ENCODE results near the gene CSNK1E. TPM values are rescaled to one million over a fixed set of nuclear protein-coding genes. Genes with fewer than 3 reads are reported as not detected.

CSNK1E gene
- total and polyA plus RNA-seq, 9 of the 15 experiments (the other 6 are each of a cell fraction or from before 2014, with no cell fraction given), result 2.7 to 70.0 (median 41.3) TPM

DNA sequence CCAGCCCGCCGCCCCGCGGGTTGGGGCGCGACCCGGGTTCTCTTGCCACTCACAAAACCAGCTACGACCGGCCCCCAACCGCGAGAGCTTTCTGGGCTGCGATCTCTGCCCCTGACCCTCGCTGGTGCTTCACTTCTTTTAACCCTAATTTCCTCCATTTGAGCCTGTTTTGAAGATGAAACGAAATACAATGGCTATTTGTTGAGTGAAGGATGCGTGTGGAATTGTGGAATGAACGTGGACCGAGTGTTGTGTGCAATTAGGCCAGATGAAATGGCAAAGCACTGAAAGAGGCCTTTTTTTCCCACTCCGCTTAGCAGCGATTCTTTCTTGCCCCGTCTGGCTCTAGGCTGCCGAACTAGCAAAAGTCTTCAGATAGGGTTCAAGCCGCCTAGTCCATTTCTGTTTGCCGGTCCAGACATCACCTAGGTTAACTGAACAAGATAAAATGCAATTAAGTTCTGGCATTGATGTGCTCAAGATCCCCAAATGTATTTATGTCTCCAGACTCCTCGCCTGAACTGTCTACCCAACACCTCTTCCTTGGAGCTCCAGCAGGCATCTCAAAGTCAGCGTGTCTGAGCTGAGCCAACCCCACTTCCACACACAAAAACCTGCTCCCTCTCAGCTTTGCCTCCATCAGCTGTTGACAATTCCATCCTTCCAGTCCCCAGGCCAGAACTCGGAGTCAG is 44.0 kb downstream of the CSNK1E start:
- in situ Hi-C loops (cut with MboI), result no loop called here
- Histone ChIP-seq H3K9me3 (replicated peaks; ENCODE audit: control insufficient read depth, insufficient read depth, low read depth, low read length) (no peaks in the 10 kb centered on the region), H3K4me2 (ENCODE audit: insufficient read depth, low read length) (peak overlapping the region; percentile 94), H2AFZ (ENCODE audit: low read depth, low read length) (peak overlapping the region; percentile 97), H3K27ac (ENCODE audit: extremely low read depth, low read depth, low read length) (peak overlapping the region; percentile 92), H3K9me1 (ENCODE audit: control insufficient read depth, insufficient read depth, low read length) (no peaks in the 10 kb centered on the region), H3K27me3 (ENCODE audit: control insufficient read depth in 2 of 2, insufficient read depth in 2 of 2, low read length in 2 of 2) (no peaks in the 10 kb centered on the region), H3K36me3 (ENCODE audit: control insufficient read depth, insufficient read depth, low read length) (peaks cover 7% of the 10 kb centered on the region; the same call in 1 of the 3 replicates), H3K9ac (ENCODE audit: insufficient read depth in 1 of 2, low read depth in 2 of 2, low read length in 2 of 2) (peak overlapping the region; percentile 89 to 95), H4K20me1 (replicated peaks; ENCODE audit: control insufficient read depth, insufficient read depth, low read length) (peaks cover 7% of the 10 kb centered on the region; the same call in 1 of the 2 replicates), H3K4me1 (replicated peaks in 1 of 2; ENCODE audit: control insufficient read depth in 2 of 2, insufficient read depth in 2 of 2, low read length in 2 of 2) (peaks cover 16 to 35% of the 10 kb centered on the region in 2 experiments; a peak in 4 of 5 replicates), H3K4me3 (peak overlapping the region; percentile 83), H3K79me2 (ENCODE audit: control insufficient read depth, insufficient read depth, low read length) (peaks cover 38% of the 10 kb centered on the region)
- BruUV-seq (replicated peaks), result no TSS peak
- peak; percentile 70 for FAIRE-seq
- 27% methylated on average over 15 of the region's 26 CpGs for WGBS (ENCODE audit: insufficient coverage, low coverage, missing lambda C conversion rate)
- ATAC-seq, result peak; percentile 20; the same call in 2 of the 3 replicates
- ChIA-PET POLR2A (interaction anchor here (0.6 to 1.6 kb wide), 2 partner anchors 10 to 27 kb away, joined by 4 to 5 read pairs; no protein-coding TSS in a partner anchor), CTCF (ENCODE audit: low intra/inter-chr PET ratio) (interaction anchor here (0.6 kb wide), 1 partner anchor 75 kb away, joined by 3 read pairs; no protein-coding TSS in a partner anchor)
- intact Hi-C loops (cut with micrococcal nuclease), result no loop called here
- DNase-seq (ENCODE audit: extremely low read depth in 1 of 4, low spot score in 3 of 4), result peak in 1 of 4 experiments; percentile 29
- TF ChIP-seq RAD21 (CRISPR knock-in tag; conservative IDR thresholded peaks at IDR 0.05 in 1 of 2, IDR thresholded peaks at IDR 0.05 in 1 of 2), result no peak
- TF ChIP-seq, protein P1, sequence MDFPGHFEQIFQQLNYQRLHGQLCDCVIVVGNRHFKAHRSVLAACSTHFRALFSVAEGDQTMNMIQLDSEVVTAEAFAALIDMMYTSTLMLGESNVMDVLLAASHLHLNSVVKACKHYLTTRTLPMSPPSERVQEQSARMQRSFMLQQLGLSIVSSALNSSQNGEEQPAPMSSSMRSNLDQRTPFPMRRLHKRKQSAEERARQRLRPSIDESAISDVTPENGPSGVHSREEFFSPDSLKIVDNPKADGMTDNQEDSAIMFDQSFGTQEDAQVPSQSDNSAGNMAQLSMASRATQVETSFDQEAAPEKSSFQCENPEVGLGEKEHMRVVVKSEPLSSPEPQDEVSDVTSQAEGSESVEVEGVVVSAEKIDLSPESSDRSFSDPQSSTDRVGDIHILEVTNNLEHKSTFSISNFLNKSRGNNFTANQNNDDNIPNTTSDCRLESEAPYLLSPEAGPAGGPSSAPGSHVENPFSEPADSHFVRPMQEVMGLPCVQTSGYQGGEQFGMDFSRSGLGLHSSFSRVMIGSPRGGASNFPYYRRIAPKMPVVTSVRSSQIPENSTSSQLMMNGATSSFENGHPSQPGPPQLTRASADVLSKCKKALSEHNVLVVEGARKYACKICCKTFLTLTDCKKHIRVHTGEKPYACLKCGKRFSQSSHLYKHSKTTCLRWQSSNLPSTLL (IDR thresholded peaks at IDR 0.05), result 0 out of 2 replicates have a peak, but pooled peaks have one; percentile 21
- TF ChIP-seq ATF7 (IDR thresholded peaks at IDR 0.05), result peak; percentile 56; the same call in 1 of the 2 replicates
- TF ChIP-seq NRF1 (conservative IDR thresholded peaks at IDR 0.05 in 1 of 2, IDR thresholded peaks at IDR 0.05 in 1 of 2), result peak in 1 of 2 experiments; percentile 71; a peak in 3 of 4 replicates
- TF ChIP-seq, protein P2, sequence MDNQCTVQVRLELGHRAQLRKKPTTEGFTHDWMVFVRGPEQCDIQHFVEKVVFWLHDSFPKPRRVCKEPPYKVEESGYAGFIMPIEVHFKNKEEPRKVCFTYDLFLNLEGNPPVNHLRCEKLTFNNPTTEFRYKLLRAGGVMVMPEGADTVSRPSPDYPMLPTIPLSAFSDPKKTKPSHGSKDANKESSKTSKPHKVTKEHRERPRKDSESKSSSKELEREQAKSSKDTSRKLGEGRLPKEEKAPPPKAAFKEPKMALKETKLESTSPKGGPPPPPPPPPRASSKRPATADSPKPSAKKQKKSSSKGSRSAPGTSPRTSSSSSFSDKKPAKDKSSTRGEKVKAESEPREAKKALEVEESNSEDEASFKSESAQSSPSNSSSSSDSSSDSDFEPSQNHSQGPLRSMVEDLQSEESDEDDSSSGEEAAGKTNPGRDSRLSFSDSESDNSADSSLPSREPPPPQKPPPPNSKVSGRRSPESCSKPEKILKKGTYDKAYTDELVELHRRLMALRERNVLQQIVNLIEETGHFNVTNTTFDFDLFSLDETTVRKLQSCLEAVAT (IDR thresholded peaks at IDR 0.05), result peak in 1 of 2 experiments; percentile 88; a peak in 2 of 4 replicates
- TF ChIP-seq ZFX (CRISPR knock-in tag; IDR thresholded peaks at IDR 0.05), result peak; percentile 48
- TF ChIP-seq, protein P3, sequence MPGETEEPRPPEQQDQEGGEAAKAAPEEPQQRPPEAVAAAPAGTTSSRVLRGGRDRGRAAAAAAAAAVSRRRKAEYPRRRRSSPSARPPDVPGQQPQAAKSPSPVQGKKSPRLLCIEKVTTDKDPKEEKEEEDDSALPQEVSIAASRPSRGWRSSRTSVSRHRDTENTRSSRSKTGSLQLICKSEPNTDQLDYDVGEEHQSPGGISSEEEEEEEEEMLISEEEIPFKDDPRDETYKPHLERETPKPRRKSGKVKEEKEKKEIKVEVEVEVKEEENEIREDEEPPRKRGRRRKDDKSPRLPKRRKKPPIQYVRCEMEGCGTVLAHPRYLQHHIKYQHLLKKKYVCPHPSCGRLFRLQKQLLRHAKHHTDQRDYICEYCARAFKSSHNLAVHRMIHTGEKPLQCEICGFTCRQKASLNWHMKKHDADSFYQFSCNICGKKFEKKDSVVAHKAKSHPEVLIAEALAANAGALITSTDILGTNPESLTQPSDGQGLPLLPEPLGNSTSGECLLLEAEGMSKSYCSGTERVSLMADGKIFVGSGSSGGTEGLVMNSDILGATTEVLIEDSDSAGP (CRISPR knock-in tag; IDR thresholded peaks at IDR 0.05), result peak; percentile 92
